Immature natural killer cell (primary cell): Measurements from ENCODE around the gene PPP1R37. TPM values are rescaled to one million over a fixed set of nuclear protein-coding genes. Genes with fewer than 3 reads are reported as not detected.

Experiments used
- DNase-seq, 3 donors: peaks; one replicate each; pipeline ENCODE4 v3.0.0; 2022; ENCODE audit warnings: mixed read lengths in 1 of 3
- H3K27ac Mint-ChIP-seq, 6 donors: one replicate each; pipeline ENCODE4 v1.8.0; 2020; ENCODE audit warnings: mixed read lengths in 6 of 6, mild to moderate bottlenecking in 5 of 6, inconsistent platforms in 4 of 6, moderate library complexity in 3 of 6
- H3K27me3 Mint-ChIP-seq, 3 donors: one replicate each; pipeline ENCODE4 v1.8.0; 2020 to 2021; ENCODE audit warnings: low read depth in 3 of 3, mild to moderate bottlenecking in 3 of 3, mixed read lengths in 3 of 3, moderate library complexity in 3 of 3, inconsistent platforms in 1 of 3
- H3K36me3 Mint-ChIP-seq, 3 donors: one replicate each; pipeline ENCODE4 v1.8.0; 2020; ENCODE audit warnings: mixed read lengths in 3 of 3, inconsistent platforms in 2 of 3, mild to moderate bottlenecking in 2 of 3
- H3K4me1 Mint-ChIP-seq, 2 donors: one replicate each; pipeline ENCODE4 v1.8.0; 2020; ENCODE audit warnings: inconsistent platforms in 2 of 2, mild to moderate bottlenecking in 2 of 2, mixed read lengths in 2 of 2, moderate library complexity in 1 of 2
- H3K4me3 Mint-ChIP-seq, 5 donors: one replicate each; pipeline ENCODE4 v1.8.0; 2020; ENCODE audit warnings: mild to moderate bottlenecking in 5 of 5, mixed read lengths in 5 of 5, inconsistent platforms in 3 of 5, moderate library complexity in 3 of 5
- H3K9me3 Mint-ChIP-seq, 6 donors: one replicate each; pipeline ENCODE4 v1.8.0; 2020; ENCODE audit warnings: mild to moderate bottlenecking in 6 of 6, mixed read lengths in 6 of 6, inconsistent platforms in 4 of 6, moderate library complexity in 3 of 6
- polyA plus RNA-seq, 3 donors: library from polyadenylated mRNA; unstranded; fragments of 300-500 nt; fragmentation: Illumina TruSeq; gene quantifications; one replicate each; pipeline ENCODE4 v1.2.3, GENCODE V29; 2021

PPP1R37 gene
- polyA plus RNA-seq, 3 donors from 2014 or later: 0.37 to 1.1 TPM; not detected in 1

DNA sequence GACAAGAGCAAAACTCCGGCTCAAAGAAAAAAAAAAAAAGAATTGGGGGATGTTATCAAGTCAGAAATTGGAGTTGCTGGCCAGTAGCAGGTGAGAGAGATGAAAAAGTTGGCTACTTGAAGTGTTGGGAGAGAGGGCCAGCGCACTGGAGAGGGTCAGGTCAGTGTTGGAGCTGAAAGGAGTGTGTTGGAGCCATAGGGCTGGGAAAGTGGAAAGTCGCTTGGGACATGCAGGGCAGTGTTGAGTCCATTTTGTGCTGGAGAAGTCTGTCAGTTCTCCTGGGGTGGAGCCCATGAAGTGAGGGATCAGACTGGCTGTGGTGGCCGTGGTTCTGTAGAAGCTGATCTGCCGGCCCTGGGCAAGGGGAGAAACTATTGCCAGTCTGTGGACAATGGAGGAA is 1.7 kb downstream of the PPP1R37 start:
- Mint-ChIP-seq H3K9me3 (no peaks in the 10 kb centered on the region), H3K4me1 (peaks cover 77 to 78% of the 10 kb centered on the region in 2 donors), H3K4me3 (peak overlapping the region; percentile 91 to 98 (median 95)), H3K36me3 (peaks cover 4 to 5% (median 5%) of the 10 kb centered on the region in 3 donors), H3K27me3 (peaks cover 8 to 16% (median 10%) of the 10 kb centered on the region in 3 donors), H3K27ac (peak overlapping the region; percentile 19 to 91 (median 57))
- no peak for DNase-seq

DNA sequence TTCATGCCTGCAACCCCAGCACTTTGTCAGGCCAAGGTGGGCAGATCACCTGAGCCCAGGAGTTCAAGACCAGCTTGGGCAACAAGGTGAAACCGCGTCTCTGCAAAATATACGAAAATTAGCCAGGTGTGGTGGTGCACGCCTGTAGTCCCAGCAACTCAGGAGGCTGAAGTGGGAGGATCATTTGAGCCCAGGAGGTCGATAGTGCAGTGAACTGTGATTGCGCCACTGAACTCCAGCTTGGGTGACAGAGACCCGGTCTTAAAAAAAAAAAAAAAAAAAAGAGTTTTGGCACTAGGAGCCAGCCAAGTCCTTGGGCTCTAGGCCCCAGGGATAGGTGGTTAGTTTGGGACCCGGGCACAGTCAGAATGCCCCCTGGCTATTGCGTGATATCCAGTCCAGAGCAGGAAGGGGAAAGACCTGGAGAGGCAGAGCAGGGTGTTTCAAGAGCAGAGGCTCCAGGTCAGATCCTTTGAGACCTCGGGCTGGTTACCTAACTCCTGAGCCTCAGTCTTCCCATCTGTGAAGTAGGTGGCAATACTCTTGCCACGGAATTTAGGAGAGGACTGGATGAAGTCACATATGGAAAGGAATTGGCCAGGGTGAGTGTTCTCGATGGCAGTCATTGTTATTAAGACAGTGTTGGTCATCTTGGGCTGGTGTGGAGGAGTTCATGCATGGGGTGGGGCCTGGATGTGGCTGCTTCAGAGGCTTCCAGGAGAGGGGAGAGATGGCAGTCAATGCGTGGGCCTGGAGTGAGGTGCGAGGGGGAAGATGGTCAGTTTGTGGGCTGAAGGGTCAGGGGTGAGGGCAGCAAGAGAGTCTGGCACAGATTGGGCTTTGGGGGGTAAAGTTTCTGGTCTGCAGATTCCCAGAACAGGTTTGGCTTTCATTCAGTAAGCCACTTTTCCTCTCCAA is 2.8 kb downstream of the PPP1R37 start:
- Mint-ChIP-seq H3K27ac (peak overlapping the region; percentile 7 to 83 (median 51)), H3K9me3 (no peaks in the 10 kb centered on the region), H3K4me1 (peaks cover 73 to 76% of the 10 kb centered on the region in 2 donors), H3K4me3 (peak overlapping the region in 3 of 5 donors; percentile 2 to 3 (median 3)), H3K27me3 (peaks cover 8 to 16% (median 10%) of the 10 kb centered on the region in 3 donors), H3K36me3 (peaks cover 4 to 5% (median 5%) of the 10 kb centered on the region in 3 donors)
- DNase-seq: no peak

DNA sequence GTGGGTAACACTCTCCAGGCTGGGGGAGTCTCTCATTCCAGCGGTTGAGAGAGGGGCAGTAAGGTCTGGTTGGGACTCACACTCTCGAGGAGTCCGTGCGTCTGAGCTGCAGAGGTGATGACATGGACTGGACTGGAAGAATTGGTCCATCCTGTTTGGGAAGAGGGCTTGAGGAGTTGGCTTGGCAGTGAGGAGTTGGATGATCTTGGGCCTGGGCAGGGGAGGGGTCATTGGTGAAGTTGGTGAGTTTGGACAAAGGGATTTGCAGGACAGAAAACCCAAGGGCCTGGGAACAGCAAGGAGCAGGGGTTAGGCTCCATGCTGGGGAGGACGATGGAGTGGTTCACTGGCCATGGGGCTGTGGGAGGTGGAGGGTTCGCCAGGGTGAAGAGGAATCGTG is 3.7 kb downstream of the PPP1R37 start:
- Mint-ChIP-seq H3K4me3 (peak overlapping the region in 2 of 5 donors; percentile 7 to 52), H3K4me1 (peaks cover 68 to 71% of the 10 kb centered on the region in 2 donors), H3K9me3 (no peaks in the 10 kb centered on the region), H3K27me3 (peaks cover 3 to 9% (median 3%) of the 10 kb centered on the region in 3 donors), H3K36me3 (no peaks in the 10 kb centered on the region), H3K27ac (peak overlapping the region in 4 of 6 donors; percentile 1 to 47 (median 23))
- no peak for DNase-seq

DNA sequence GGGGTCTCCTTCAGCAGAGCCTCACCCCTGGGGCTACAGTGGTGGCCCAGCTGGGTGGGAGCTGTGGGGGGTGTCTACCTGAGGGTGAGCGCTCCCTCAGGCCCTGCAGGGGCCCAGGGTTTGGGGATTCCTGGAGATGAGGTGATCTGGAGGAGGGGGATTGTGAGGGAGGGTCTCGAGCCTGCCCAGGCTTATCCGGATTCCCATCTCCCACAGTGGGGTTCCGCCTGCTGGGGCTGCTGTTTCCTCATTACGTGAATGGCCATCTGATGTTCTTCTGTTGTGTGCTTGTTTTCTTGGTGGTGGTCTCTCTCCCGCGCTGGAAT is 4.4 kb downstream of the PPP1R37 start:
- peaks cover 65 to 66% of the 10 kb centered on the region in 2 donors for H3K4me1 Mint-ChIP-seq
- no peak overlapping the region for H3K4me3 Mint-ChIP-seq
- peak overlapping the region in 1 of 6 donors; percentile 64 for H3K27ac Mint-ChIP-seq
- no peaks in the 10 kb centered on the region for H3K36me3 Mint-ChIP-seq
- peaks cover 3 to 6% (median 3%) of the 10 kb centered on the region in 3 donors for H3K27me3 Mint-ChIP-seq
- DNase-seq: no peak
- no peaks in the 10 kb centered on the region for H3K9me3 Mint-ChIP-seq

DNA sequence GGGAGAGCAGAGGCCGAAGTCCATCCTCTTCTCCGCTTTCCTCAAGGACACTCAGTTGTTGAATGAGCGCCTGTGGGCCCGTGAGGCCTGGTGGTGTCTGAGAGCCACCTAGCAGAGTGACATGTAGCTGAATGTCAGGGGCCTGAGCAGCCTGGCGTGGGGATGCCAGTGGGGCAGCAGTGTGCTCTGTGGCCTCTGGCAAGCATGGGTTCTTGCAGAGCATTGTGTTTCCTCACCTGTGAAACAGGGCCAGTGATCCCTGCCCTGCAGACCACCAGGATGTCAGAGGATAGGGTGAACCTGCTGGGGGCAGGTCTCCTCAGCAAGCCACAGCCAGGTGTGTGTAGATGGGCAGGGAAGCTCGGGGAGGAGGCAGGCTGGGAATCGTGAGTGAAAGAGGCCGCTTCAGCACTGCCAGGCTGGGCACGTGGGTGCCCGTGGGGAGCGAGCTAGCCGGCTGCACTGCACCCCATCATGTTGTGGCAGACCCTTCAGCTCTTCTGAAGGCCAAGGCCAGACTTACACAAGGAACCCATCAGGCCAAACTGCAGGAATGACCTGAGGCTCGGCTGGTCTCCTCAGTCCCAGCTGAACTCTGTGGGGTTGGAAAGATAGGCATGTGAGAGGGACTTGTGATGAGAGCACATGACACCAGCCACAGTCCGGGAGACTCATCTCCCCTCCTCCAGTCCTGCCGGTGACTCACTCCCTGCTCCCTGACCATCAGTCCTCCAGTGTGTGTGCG is 5.0 kb downstream of the PPP1R37 start:
- no peak for DNase-seq
- Mint-ChIP-seq H3K4me1 (peaks cover 62 to 66% of the 10 kb centered on the region in 2 donors), H3K4me3 (no peak overlapping the region), H3K9me3 (no peaks in the 10 kb centered on the region), H3K27ac (peak overlapping the region in 2 of 6 donors; percentile 12 to 64), H3K36me3 (no peaks in the 10 kb centered on the region), H3K27me3 (peaks cover 0 to under 1% (median under 1%) of the 10 kb centered on the region in 3 donors)

DNA sequence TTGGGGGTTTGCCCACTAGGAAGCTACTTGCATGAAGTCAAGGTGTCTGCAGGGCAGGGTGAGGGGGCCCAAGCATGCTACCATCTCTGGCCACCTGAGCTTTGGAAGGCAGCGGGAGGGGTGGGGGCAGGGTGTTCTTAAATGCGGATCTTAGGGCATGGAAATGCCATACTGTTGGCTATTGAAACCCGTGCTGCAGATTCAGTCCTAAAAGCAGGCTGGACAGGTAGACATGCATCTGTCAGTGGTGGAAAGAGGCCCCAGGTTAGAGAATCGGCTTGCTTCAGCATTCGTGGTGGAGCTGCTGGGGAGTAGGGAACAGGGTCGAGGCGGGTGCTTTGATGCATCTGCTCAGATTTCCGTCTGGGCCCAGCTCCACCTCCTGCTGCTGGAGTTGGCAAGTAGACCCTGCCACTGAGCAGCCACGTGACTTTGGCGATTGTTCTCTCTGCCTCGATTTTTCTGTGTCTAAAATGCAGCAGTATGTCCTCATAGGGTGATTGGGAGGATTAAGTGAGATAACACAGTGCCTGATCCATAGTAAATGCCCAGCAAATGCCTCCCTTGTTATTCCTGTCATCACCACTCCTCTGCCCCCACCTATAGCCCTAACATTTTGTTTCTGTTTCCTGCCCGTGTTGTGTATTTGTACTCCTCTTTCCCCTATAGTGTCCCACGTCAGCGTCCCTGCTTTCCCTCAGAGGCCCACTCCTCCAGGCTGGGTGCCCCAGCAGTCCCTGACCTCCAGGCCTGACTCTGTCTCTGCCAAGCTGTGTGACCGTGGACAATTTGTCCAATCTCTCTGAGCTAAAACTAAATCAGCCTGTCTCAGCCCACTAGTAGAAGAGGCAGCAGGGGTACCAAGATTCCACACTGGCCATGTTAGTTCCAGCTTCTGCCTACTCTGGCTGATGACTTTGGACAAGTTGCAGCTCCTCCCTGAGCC is 5.8 kb downstream of the PPP1R37 start:
- Mint-ChIP-seq H3K9me3 (no peaks in the 10 kb centered on the region), H3K36me3 (no peaks in the 10 kb centered on the region), H3K27ac (peak overlapping the region in 3 of 6 donors; percentile 11 to 59 (median 12)), H3K27me3 (no peaks in the 10 kb centered on the region), H3K4me3 (no peak overlapping the region), H3K4me1 (peaks cover 65% of the 10 kb centered on the region in 2 donors)
- no peak for DNase-seq

DNA sequence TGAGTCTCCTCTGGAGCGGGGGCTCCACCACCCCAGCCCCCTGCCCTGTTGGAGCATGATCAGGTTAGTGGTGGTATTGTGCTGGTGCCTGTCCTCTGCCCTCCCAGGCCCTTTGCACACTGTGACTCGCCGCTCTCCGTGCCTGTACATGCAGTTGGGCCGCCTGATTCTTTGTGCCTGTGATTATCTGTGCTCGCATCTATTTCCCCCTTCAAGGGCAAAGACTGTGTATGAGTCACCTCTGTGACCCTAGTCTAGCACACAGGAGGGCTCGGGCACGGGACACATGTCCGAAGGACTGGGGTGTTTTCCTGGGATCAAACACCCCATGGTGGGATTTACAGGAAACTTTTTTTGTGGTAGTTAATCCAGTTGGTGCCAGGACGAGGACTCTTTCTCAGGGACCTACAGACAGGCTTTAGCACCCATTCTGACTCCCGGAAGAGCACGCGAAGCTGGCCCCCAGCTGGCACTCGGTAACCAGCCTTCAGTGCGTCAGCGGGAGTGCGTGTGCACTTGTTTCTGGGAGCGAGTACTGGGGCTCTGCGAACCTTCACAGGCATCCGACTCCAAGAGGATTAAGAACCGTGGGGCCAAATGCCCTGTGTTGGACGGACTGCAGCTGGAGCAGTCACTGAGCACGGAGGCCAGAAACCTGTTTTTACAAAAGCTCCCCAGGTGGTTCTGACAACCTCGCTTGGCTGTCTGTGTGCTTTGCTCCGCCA is 6.7 kb downstream of the PPP1R37 start:
- peaks cover 65% of the 10 kb centered on the region in 2 donors for H3K4me1 Mint-ChIP-seq
- peak overlapping the region in 2 of 6 donors; percentile 24 to 59 for H3K27ac Mint-ChIP-seq
- no peak overlapping the region for H3K4me3 Mint-ChIP-seq
- H3K9me3 Mint-ChIP-seq: no peaks in the 10 kb centered on the region
- no peaks in the 10 kb centered on the region for H3K27me3 Mint-ChIP-seq
- no peaks in the 10 kb centered on the region for H3K36me3 Mint-ChIP-seq
- DNase-seq: no peak

DNA sequence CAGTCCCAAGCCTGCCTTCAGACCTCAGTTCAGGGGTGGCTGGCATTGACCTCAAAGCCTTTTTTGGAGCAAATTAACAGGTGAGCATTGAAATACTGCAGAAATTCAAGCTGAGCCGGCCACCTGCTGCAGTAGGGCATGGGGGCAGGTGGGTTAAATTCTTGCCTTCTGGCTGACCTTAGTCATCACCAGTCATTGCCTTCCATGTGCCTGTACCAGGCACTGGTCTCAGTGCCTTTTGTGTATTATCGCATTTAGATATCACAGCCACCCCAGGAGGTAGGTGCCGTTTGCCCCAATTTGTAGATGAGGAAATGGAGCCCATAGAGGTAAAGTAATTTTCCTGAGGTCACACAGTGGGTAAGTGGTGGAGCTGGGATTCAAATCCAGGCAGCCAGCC is 7.2 kb downstream of the PPP1R37 start:
- H3K36me3 Mint-ChIP-seq: no peaks in the 10 kb centered on the region
- no peaks in the 10 kb centered on the region for H3K9me3 Mint-ChIP-seq
- peak overlapping the region in 2 of 6 donors; percentile 29 to 31 for H3K27ac Mint-ChIP-seq
- H3K4me3 Mint-ChIP-seq: no peak overlapping the region
- no peaks in the 10 kb centered on the region for H3K27me3 Mint-ChIP-seq
- DNase-seq: no peak
- peaks cover 64 to 66% of the 10 kb centered on the region in 2 donors for H3K4me1 Mint-ChIP-seq

DNA sequence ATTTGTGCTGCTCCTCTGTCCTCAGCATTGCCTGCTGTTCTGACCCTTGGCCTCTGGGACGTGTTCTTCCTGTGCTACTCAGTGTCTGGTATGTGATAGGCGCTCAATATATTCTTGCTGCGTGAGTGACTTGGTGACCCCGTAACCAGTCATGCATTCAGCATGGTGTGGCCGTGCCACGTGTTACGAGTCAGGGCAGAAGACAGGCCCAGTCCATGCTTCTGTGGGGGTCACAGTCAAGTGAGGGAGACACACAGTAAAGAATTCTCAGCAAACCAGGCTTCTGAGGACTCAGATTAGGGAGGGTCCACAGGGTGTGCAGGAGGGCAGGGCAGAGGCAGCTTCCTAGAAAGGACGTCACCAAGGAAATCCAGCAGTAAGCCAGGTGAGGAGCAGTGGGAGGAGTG is 7.9 kb downstream of the PPP1R37 start:
- H3K27ac Mint-ChIP-seq: peak overlapping the region in 4 of 6 donors; percentile 20 to 78 (median 40)
- no peaks in the 10 kb centered on the region for H3K36me3 Mint-ChIP-seq
- H3K27me3 Mint-ChIP-seq: no peaks in the 10 kb centered on the region
- H3K4me1 Mint-ChIP-seq: peaks cover 66 to 69% of the 10 kb centered on the region in 2 donors
- no peak for DNase-seq
- H3K9me3 Mint-ChIP-seq: no peaks in the 10 kb centered on the region
- H3K4me3 Mint-ChIP-seq: no peak overlapping the region

DNA sequence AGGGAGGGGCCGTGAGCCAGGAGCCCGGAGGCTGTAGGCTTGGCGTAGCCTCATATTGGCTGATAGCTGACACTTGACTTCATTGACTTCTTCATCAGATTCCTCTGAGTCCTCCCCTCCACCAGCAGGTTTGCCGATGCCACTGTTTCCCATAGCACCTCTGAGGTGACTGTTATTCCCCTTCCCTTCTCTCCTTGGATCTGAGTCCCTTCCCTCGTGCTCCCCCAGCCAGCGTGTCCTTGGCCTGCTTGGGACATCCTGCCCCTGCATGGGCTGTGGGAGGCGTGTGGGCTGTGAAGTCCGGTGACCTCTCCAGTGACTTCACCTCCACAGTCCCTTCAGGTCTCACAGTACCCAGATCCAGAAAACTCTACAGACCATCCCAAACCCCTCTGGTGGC is 8.8 kb downstream of the PPP1R37 start:
- H3K4me1 Mint-ChIP-seq: peaks cover 56 to 62% of the 10 kb centered on the region in 2 donors
- H3K4me3 Mint-ChIP-seq: no peak overlapping the region
- no peaks in the 10 kb centered on the region for H3K36me3 Mint-ChIP-seq
- peak overlapping the region in 1 of 6 donors; percentile 45 for H3K27ac Mint-ChIP-seq
- no peaks in the 10 kb centered on the region for H3K27me3 Mint-ChIP-seq
- DNase-seq: no peak
- H3K9me3 Mint-ChIP-seq: no peaks in the 10 kb centered on the region

DNA sequence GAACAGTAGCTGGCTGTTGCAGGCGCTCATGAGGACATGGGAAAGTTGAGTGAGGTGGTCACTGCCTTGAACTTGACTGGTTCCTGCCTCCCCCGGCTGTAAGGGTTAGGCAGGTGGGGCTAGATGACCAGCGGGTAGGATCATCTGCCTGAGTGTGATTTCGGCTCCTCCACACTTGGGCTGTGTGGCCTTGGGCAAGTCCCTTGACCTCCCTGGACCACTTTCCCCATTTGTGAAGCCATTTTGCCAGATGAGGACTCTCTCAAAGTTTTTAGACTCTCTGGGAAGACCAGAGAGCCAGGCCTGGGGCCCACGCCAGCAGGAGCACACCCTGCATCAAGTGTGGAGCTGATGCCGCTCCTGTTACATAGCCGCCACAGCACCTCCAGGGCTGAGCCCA is 9.5 kb downstream of the PPP1R37 start:
- Mint-ChIP-seq H3K4me3 (no peak overlapping the region), H3K4me1 (peaks cover 54 to 57% of the 10 kb centered on the region in 2 donors), H3K27me3 (no peaks in the 10 kb centered on the region), H3K9me3 (no peaks in the 10 kb centered on the region), H3K27ac (peak overlapping the region in 3 of 6 donors; percentile 85 to 93 (median 86)), H3K36me3 (no peaks in the 10 kb centered on the region)
- DNase-seq: no peak

DNA sequence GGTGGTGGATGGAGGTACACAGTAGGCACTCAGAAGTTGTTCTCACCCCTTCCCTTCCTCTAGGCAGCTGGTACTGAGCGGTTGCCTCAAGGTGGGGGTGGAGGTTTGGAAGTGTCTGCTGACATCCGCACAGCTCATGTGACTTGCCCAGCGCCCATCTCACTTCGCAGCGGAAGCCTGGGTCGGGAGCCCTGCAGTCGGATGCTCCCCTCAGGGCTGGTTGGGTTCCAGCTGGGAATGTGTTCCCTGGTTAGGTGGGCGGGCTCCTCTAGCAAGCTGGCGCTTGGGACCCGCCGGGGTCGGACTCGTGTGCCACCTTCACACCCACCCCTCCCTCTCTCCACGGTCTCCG is 10.2 kb downstream of the PPP1R37 start:
- Mint-ChIP-seq H3K36me3 (no peaks in the 10 kb centered on the region), H3K4me3 (peak overlapping the region in 4 of 5 donors; percentile 54 to 65 (median 58)), H3K9me3 (no peaks in the 10 kb centered on the region), H3K4me1 (peaks cover 53 to 58% of the 10 kb centered on the region in 2 donors), H3K27me3 (no peaks in the 10 kb centered on the region), H3K27ac (peak overlapping the region in 5 of 6 donors; percentile 85 to 93 (median 86))
- peak; percentile 43 to 53 (median 47) for DNase-seq
